HepG2 (cell line): ENCODE data around the gene CADM4. TPM values are rescaled to one million over a fixed set of nuclear protein-coding genes. Genes with fewer than 3 reads are reported as not detected.
A peak's percentile ranks its signal among the peaks of the same experiment; 100 is the strongest.

Experiments used
- MTF2 ChIP-seq: sonication (generic); formaldehyde crosslinking; IDR thresholded peaks from 2 replicates; pipeline ENCODE4 v1.5.0; 2020; ENCODE audit warnings: missing genetic modification reagents, borderline replicate concordance
- PRDM15 ChIP-seq: sonication (generic); formaldehyde crosslinking; IDR thresholded peaks from 2 replicates; pipeline ENCODE4 v1.4.0; 2020; ENCODE audit warnings: missing genetic modification reagents
- PTBP1 ChIP-seq: fragments of 200-400 bp; formaldehyde crosslinking; IDR thresholded peaks from 2 replicates; pipeline ENCODE4 v1.6.1; 2018; ENCODE audit warnings: low read length, low read depth; ENCODE audit not compliant: poor library complexity, severe bottlenecking
- TCF7L2 ChIP-seq: IDR thresholded peaks from 2 replicates; pipeline ENCODE4 v1.6.1; 2011; ENCODE audit warnings: mild to moderate bottlenecking, low read depth, low read length, moderate library complexity
- U2AF1 ChIP-seq: fragments of 200-400 bp; formaldehyde crosslinking; optimal IDR thresholded peaks from 2 replicates; pipeline ENCODE3; 2017; ENCODE audit warnings: mild to moderate bottlenecking, low read depth, low read length
- XRCC5 ChIP-seq: fragments of 200-400 bp; formaldehyde crosslinking; optimal IDR thresholded peaks from 2 replicates; pipeline ENCODE3; 2017; ENCODE audit warnings: mild to moderate bottlenecking, low read length
- ZBTB10 ChIP-seq: sonication (generic); formaldehyde crosslinking; IDR thresholded peaks from 2 replicates; pipeline ENCODE4 v1.4.0; 2020; ENCODE audit warnings: missing genetic modification reagents, borderline replicate concordance
- ZNF12 ChIP-seq: sonication (generic); formaldehyde crosslinking; IDR thresholded peaks from 2 replicates; pipeline ENCODE4 v1.5.0; 2020; ENCODE audit warnings: missing genetic modification reagents
- ZNF30 ChIP-seq: sonication (generic); formaldehyde crosslinking; IDR thresholded peaks from 2 replicates; pipeline ENCODE4 v1.5.0; 2020; ENCODE audit warnings: mild to moderate bottlenecking, missing genetic modification reagents
- ZNF773 ChIP-seq: sonication (generic); formaldehyde crosslinking; IDR thresholded peaks from 2 replicates; pipeline ENCODE4 v1.4.0; 2020; ENCODE audit warnings: missing genetic modification reagents, borderline replicate concordance
- ZNF792 ChIP-seq: IDR thresholded peaks from 2 replicates; pipeline ENCODE4 v1.6.1; 2016
- polyA plus RNA-seq, 8 experiments: library from polyadenylated mRNA; depleted of rRNA in 3 of 8; stranded (reverse) in 7 of 8; unstranded in 1 of 8; fragments of >200 nt; fragmentation: Illumina TruSeq in 4 of 8; extraction: Trizol in 4 of 8; gene quantifications; 2 replicates each; pipeline versions ENCODE4 v1.2.1 to v1.2.3, GENCODE V29; 2011 to 2016; ENCODE audit warnings: low read depth in 4 of 8, missing spikeins in 1 of 8, mixed read lengths in 1 of 8; ENCODE audit not compliant: insufficient read depth in 1 of 8
- total RNA-seq, 5 experiments: library from RNA; depleted of rRNA; stranded (reverse); fragments of >200 nt; fragmentation: Illumina TruSeq; extraction: Trizol; gene quantifications; 2 replicates each; pipeline ENCODE4 v1.2.3, GENCODE V29; 2016; ENCODE audit warnings: low read depth in 1 of 5
- TF ChIP-seq, protein P1 (sequence below): sonication (generic); formaldehyde crosslinking; IDR thresholded peaks from 2 replicates; pipeline ENCODE4 v1.4.0; 2020; ENCODE audit warnings: missing genetic modification reagents
- TF ChIP-seq, protein P2 (sequence below): sonication (generic); formaldehyde crosslinking; IDR thresholded peaks from 2 replicates; pipeline ENCODE4 v1.8.0; 2022; ENCODE audit warnings: missing genetic modification reagents, mild to moderate bottlenecking, inconsistent platforms, borderline replicate concordance
- TF ChIP-seq, protein P3 (sequence below): sonication (generic); formaldehyde crosslinking; IDR thresholded peaks from 2 replicates; pipeline ENCODE4 v1.4.0; 2020; ENCODE audit warnings: mild to moderate bottlenecking, missing genetic modification reagents, borderline replicate concordance

CADM4 gene
- total and polyA plus RNA-seq, 2 of the 13 experiments (the other 11 are each of a cell fraction or from before 2014, with no cell fraction given): 8.5 to 16.0 TPM

DNA sequence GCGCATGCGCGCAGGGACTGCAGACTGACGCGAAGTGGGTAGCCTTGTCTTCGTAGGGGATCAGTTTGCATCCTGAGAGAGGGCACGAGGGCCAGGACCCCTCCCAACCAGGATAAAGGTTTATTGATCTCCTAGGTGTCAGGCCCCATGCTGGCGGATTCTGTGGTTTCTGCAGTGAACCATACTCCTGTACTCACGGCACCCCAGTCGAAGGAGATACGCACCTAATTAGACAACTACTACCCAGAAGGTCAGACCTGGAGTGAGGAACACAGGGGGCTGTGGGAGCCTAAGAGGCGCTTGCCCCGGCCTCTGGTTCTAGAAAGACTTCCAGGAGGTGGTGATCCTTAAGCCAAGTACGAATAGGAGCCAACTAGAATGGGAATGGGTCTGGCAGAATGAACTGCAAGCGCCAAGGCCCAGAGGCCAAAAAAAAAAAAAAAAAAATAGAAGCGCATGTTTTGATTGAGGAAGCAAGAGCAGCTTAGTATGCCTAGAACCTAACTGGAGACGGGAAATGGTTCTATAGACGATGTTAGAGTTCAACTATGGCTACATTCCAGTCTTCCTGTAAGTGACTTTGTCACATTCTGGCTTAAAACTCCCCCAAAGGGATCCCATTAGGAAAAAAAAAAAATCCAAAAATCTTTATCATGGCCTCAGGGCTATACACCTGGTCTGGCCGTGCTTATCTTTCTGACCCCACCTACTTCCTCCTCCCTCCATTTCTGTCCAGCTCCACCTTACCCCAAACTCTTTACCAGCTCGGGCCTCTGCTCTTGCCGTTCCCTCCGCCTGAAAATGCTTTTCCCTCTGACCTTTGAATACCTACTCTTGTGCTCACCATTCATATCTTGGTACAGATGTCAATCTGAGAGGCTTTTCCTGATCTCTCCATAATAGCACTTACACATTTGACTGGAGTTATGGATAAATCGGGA, 19.3 kb downstream of the CADM4 start (continued):
- TF ChIP-seq ZBTB10 (CRISPR knock-in tag) (no peak), TCF7L2 (no peak), XRCC5 (peak; percentile 4), PRDM15 (CRISPR knock-in tag) (no peak), ZNF30 (CRISPR knock-in tag) (0 out of 2 replicates have a peak, but pooled peaks have one; percentile 33), ZNF773 (CRISPR knock-in tag) (no peak), U2AF1 (no peak), MTF2 (CRISPR knock-in tag) (peak; percentile 19; the same call in 1 of the 2 replicates), ZNF12 (CRISPR knock-in tag) (no peak), ZNF792 (CRISPR knock-in tag) (no peak), PTBP1 (no peak)
- TF ChIP-seq, protein P1, sequence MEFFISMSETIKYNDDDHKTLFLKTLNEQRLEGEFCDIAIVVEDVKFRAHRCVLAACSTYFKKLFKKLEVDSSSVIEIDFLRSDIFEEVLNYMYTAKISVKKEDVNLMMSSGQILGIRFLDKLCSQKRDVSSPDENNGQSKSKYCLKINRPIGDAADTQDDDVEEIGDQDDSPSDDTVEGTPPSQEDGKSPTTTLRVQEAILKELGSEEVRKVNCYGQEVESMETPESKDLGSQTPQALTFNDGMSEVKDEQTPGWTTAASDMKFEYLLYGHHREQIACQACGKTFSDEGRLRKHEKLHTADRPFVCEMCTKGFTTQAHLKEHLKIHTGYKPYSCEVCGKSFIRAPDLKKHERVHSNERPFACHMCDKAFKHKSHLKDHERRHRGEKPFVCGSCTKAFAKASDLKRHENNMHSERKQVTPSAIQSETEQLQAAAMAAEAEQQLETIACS (CRISPR knock-in tag): no peak
- TF ChIP-seq, protein P2, sequence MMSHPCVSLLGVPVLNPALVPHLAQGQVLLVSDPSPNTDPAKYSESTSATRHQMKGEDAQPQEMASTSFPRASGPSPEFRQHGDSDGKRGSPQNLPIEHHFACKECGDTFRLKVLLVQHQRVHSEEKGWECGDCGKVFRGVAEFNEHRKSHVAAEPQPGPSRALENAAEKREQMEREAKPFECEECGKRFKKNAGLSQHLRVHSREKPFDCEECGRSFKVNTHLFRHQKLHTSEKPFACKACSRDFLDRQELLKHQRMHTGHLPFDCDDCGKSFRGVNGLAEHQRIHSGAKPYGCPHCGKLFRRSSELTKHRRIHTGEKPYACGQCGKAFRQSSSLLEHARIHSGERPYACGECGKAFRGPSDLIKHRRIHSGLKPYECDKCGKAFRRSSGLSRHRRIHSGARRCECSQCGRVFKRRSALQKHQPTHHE (CRISPR knock-in tag): no peak
- TF ChIP-seq, protein P3, sequence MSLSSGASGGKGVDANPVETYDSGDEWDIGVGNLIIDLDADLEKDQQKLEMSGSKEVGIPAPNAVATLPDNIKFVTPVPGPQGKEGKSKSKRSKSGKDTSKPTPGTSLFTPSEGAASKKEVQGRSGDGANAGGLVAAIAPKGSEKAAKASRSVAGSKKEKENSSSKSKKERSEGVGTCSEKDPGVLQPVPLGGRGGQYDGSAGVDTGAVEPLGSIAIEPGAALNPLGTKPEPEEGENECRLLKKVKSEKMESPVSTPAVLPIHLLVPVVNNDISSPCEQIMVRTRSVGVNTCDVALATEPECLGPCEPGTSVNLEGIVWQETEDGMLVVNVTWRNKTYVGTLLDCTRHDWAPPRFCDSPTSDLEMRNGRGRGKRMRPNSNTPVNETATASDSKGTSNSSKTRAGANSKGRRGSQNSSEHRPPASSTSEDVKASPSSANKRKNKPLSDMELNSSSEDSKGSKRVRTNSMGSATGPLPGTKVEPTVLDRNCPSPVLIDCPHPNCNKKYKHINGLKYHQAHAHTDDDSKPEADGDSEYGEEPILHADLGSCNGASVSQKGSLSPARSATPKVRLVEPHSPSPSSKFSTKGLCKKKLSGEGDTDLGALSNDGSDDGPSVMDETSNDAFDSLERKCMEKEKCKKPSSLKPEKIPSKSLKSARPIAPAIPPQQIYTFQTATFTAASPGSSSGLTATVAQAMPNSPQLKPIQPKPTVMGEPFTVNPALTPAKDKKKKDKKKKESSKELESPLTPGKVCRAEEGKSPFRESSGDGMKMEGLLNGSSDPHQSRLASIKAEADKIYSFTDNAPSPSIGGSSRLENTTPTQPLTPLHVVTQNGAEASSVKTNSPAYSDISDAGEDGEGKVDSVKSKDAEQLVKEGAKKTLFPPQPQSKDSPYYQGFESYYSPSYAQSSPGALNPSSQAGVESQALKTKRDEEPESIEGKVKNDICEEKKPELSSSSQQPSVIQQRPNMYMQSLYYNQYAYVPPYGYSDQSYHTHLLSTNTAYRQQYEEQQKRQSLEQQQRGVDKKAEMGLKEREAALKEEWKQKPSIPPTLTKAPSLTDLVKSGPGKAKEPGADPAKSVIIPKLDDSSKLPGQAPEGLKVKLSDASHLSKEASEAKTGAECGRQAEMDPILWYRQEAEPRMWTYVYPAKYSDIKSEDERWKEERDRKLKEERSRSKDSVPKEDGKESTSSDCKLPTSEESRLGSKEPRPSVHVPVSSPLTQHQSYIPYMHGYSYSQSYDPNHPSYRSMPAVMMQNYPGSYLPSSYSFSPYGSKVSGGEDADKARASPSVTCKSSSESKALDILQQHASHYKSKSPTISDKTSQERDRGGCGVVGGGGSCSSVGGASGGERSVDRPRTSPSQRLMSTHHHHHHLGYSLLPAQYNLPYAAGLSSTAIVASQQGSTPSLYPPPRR: no peak
